ENCODE measurements around the gene GRIFIN. TPM values are rescaled to one million over a fixed set of nuclear protein-coding genes. Genes with fewer than 3 reads are reported as not detected.
A peak's percentile ranks its signal among the peaks of the same experiment; 100 is the strongest.
"Not testable (repeated sequence)": the region's sequence is repeated elsewhere in the genome, so short reads cannot be mapped to it uniquely, and the experiment has no call there.

GRIFIN gene
- total RNA-seq, 2 donors from 2014 or later: not detected

DNA sequence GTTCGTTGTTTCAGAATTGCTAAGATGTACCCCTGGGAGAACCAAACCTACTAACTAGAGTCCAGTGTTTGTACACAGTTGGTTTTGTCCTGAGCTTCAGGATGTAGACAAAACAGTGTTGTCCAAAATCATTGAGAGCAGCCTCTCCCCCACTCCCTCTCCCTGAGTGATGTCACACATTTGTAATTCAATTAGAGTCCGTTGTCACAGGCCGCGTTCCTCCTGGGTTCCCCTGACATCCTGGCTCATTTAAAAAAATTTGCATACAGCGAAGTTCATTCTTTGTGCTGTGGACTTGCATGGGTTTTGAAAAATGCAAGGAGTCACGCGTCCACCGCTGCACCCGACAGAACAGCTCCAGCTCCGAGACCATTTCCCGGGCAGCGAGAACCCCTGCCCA lies 10.3 kb downstream of the GRIFIN start:
- H3K4me1 Mint-ChIP-seq (ENCODE audit: low read depth): peaks cover 6% of the 10 kb centered on the region
- H3K4me3 Mint-ChIP-seq: no peak overlapping the region
- H3K36me3 Mint-ChIP-seq (ENCODE audit: insufficient read depth in 2 of 2): no peaks in the 10 kb centered on the region
- no peak overlapping the region for H3K27ac Mint-ChIP-seq
- H3K27me3 Mint-ChIP-seq (ENCODE audit: low read depth): peaks cover 21% of the 10 kb centered on the region
- no peaks in the 10 kb centered on the region for H3K9me3 Mint-ChIP-seq
- no peak for DNase-seq
- ATAC-seq (replicated peaks in 1 of 2): no peak

DNA sequence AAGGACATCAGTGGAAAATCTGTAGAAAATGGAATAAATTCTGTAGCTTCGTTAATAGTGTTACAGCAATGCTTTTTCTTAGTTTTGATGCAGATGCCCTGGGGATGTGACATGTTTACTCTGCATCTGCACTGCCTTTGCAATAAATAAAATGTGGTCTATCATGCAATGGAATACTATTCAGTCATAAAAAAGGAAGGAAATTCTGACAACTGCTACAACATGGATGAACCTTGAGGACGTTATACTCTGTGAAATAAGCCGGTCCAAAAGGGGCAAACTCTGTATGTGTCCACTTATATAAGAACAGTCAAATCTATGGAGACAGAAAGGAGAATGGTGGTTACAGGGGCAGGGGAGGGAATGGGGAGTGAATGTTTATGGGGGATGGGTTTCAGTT lies 13.5 kb downstream of the GRIFIN start:
- H3K27me3 Mint-ChIP-seq (ENCODE audit: low read depth): no peaks in the 10 kb centered on the region
- H3K36me3 Mint-ChIP-seq (ENCODE audit: insufficient read depth in 2 of 2): no peaks in the 10 kb centered on the region
- ATAC-seq (replicated peaks in 1 of 2): no peak
- H3K4me3 Mint-ChIP-seq: no peak overlapping the region
- peaks cover 5% of the 10 kb centered on the region for H3K4me1 Mint-ChIP-seq (ENCODE audit: low read depth)
- no peaks in the 10 kb centered on the region for H3K9me3 Mint-ChIP-seq
- H3K27ac Mint-ChIP-seq: no peak overlapping the region
- no peak for DNase-seq

DNA sequence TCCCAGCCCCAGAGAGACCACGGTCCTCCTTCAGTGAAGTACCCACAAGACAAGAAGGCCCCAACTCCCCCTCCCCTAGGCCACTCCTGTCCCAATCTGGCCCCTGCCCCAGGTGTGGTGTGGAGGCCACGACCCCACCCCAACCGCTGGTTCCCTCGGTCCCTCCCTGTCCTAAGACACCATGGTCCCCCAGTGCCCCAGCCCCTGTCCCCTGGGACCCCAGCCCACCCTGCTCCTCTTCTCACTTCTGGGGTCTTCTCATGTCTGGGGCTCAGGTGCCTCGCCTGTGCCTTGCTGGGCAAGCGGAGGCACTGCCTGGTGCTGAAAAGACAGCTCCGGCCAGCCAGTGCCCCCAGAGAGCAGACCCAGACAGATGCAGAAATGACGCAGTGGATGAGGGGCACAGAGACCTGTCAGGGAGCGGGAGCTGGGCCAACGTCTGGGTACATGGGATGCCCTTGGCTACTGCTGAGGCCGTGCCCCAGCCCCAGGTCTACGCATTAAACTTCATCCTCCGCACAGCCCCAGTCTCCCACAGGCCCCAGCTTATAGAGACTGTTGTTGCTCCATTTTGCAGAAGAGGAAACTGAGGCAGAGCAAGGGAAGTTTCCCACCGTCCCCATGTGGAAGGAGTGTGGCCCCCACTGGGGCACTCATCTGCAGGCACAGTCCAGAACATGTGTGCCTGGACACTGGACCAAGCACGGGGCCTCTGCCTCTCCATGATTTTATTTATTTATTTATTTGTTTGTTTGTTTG lies 14.8 kb downstream of the GRIFIN start:
- peaks cover 7% of the 10 kb centered on the region for H3K4me1 Mint-ChIP-seq (ENCODE audit: low read depth)
- H3K36me3 Mint-ChIP-seq (ENCODE audit: insufficient read depth in 2 of 2): no peaks in the 10 kb centered on the region
- no peak for DNase-seq
- H3K27me3 Mint-ChIP-seq (ENCODE audit: low read depth): no peaks in the 10 kb centered on the region
- no peak for ATAC-seq (replicated peaks in 1 of 2)
- no peak overlapping the region for H3K27ac Mint-ChIP-seq
- H3K4me3 Mint-ChIP-seq: no peak overlapping the region
- no peaks in the 10 kb centered on the region for H3K9me3 Mint-ChIP-seq

DNA sequence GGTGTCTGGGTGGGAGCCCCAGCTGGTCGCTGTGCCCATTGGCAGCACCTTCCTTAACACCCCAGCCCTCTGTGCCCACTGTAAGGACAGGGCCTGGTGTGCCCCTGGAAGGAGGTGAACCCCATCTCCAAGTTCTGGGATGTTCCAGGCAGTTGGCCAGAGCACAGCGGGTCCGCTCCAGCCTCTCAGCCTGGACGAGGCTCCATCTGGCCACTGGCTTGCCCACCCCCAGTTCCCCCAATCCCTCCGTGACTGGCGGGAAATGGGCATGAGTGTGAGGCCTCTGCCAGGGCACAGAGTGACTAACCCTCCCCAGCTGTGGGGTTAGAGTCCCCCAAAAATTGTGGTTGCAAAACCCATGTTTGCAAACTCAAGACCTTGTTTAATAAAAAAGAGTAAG lies 15.6 kb downstream of the GRIFIN start:
- DNase-seq: no peak
- Mint-ChIP-seq H3K4me1 (ENCODE audit: low read depth) (peaks cover 7% of the 10 kb centered on the region), H3K27ac (no peak overlapping the region), H3K4me3 (no peak overlapping the region), H3K27me3 (ENCODE audit: low read depth) (no peaks in the 10 kb centered on the region), H3K36me3 (ENCODE audit: insufficient read depth in 2 of 2) (no peaks in the 10 kb centered on the region), H3K9me3 (no peaks in the 10 kb centered on the region)
- no peak for ATAC-seq (replicated peaks in 1 of 2)

DNA sequence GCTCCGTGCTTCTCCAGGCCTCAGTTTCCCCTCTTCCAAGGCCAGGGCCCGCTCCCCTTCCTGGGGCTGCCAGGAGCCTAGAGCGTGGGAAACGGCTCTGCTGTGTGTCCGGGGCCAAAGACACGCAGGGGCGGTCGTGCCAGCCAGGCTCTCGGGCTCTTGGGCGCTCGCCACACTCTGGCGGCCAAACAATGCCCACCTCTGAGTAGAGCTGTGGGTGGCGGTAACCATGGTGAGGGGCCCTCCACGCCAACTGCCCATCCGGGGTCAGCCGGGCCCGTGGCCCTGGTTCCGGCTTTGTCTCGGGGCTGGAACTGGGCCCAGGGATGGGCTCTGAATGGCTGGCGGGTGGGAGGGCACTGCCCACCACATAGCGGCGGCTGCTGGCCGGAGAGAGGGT lies 16.0 kb downstream of the GRIFIN start:
- H3K9me3 Mint-ChIP-seq: no peaks in the 10 kb centered on the region
- ATAC-seq (replicated peaks in 1 of 2): no peak
- no peak for DNase-seq
- H3K36me3 Mint-ChIP-seq (ENCODE audit: insufficient read depth in 2 of 2): no peaks in the 10 kb centered on the region
- H3K4me3 Mint-ChIP-seq: no peak overlapping the region
- H3K27ac Mint-ChIP-seq: no peak overlapping the region
- H3K4me1 Mint-ChIP-seq (ENCODE audit: low read depth): peaks cover 7% of the 10 kb centered on the region
- no peaks in the 10 kb centered on the region for H3K27me3 Mint-ChIP-seq (ENCODE audit: low read depth)

DNA sequence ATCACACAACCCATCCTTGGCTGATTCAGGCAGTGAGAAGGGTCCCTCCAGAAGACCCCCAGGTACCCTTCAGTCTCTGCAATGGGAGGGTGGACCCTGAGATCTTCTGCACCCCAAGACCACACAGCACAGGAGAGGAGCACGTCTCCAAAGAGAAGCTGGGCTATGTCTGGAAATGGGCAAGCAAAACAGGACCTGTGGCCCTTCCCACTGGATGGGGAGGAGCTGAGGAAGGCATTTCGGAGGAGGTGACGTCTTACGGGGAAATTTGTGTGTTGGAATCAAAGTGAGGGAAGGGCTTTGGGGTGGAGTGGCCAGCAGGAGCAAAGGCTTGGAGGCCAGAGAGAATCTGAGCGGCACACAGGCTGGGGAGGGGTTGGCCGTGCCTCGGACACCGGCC lies 16.5 kb downstream of the GRIFIN start:
- Mint-ChIP-seq H3K4me3 (no peak overlapping the region), H3K27ac (no peak overlapping the region), H3K36me3 (ENCODE audit: insufficient read depth in 2 of 2) (no peaks in the 10 kb centered on the region), H3K27me3 (ENCODE audit: low read depth) (no peaks in the 10 kb centered on the region), H3K9me3 (no peaks in the 10 kb centered on the region), H3K4me1 (ENCODE audit: low read depth) (peaks cover 7% of the 10 kb centered on the region)
- DNase-seq (no peak), ATAC-seq (replicated peaks in 1 of 2) (no peak)

DNA sequence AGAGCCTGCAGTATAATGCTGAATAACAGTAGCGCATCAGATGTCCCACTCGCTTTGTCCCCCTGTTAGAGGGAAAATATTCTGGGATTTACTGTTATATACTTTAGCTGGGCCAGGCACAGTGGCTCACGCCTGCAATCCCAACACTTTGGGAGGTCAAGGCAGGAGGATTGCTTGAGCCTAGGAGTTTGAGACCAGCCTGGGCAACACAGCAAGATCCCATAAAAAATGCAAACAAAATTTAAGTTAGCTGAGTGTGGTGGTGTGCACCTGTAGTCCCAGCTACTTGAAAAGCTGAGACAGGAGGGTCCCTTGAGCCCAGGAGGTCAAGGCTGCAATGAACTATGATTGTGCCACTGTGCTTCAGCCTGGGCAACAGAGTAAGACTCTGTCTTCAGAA lies 22.3 kb downstream of the GRIFIN start:
- H3K27me3 Mint-ChIP-seq (ENCODE audit: low read depth); ATAC-seq (replicated peaks in 1 of 2); H3K27ac Mint-ChIP-seq; H3K36me3 Mint-ChIP-seq (ENCODE audit: insufficient read depth in 2 of 2); H3K4me3 Mint-ChIP-seq; H3K9me3 Mint-ChIP-seq; DNase-seq: not testable (repeated sequence)
- H3K4me1 Mint-ChIP-seq (ENCODE audit: low read depth): peaks cover 17% of the 10 kb centered on the region

DNA sequence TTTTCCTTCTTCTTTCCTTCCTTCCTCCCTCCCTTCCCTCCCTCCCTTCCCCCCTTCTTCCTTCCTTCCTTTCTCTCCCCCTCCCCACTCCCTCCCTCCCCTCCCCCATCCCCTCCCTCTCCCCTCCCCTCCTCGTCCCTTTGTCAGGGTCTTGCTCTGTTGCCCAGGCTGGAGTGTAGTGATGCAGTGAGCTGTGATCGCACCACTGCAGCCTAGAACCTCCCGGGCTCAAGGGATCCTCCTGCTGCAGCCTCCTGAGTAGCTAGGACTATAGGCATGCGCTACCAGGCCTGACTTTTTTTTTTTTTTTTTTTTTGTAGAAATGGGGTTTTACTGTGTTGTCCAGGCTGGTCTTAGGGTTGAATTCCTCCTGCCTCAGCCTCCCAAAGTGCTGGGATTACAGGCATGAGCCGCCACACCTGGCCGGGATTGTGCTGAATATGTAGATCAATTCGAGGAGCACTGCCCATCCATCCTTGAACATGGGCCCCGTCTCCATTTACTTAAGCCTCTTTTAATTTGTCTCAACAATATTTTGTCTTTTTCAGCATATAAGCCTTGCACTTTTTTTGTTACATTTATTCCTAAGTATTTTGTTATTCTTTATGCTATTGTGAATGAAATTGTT lies 23.4 kb downstream of the GRIFIN start:
- Mint-ChIP-seq H3K4me1 (ENCODE audit: low read depth) (peaks cover 12% of the 10 kb centered on the region), H3K4me3 (peak overlapping the region in 1 of 2 donors; percentile 53), H3K27ac (no peak overlapping the region), H3K36me3 (ENCODE audit: insufficient read depth in 2 of 2) (no peaks in the 10 kb centered on the region), H3K9me3 (no peaks in the 10 kb centered on the region), H3K27me3 (ENCODE audit: low read depth) (no peaks in the 10 kb centered on the region)
- no peak for ATAC-seq (replicated peaks in 1 of 2)
- DNase-seq: no peak

DNA sequence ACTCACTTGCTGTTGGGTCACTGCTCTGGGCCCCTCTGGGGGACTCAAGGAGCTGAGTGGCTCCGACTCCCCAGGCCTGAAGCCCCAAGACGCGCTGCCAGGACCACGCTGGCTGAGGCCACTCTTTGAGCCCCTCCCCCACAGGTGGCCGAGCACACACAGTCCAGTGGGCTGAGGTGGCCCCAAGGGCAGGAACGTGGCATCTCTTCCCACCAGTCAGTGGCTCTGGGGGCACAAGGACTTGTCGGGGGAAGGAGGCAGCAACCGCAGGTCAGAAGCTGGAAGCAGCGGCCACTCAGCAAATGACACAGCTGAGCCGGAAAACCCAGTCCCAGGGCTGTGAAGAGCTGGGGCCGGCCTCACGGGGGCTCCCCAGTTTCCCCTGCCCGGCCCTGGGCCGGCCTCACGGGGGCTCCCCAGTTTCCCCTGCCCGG lies 24.1 kb downstream of the GRIFIN start:
- no peaks in the 10 kb centered on the region for H3K36me3 Mint-ChIP-seq (ENCODE audit: insufficient read depth in 2 of 2)
- DNase-seq (peak; percentile 20 to 28), ATAC-seq (replicated peaks in 1 of 2) (peak; percentile 40 to 44)
- no peak overlapping the region for H3K27ac Mint-ChIP-seq
- H3K4me1 Mint-ChIP-seq (ENCODE audit: low read depth): peaks cover 9% of the 10 kb centered on the region
- H3K4me3 Mint-ChIP-seq: peak overlapping the region; percentile 73 to 79
- no peaks in the 10 kb centered on the region for H3K9me3 Mint-ChIP-seq
- H3K27me3 Mint-ChIP-seq (ENCODE audit: low read depth): no peaks in the 10 kb centered on the region

DNA sequence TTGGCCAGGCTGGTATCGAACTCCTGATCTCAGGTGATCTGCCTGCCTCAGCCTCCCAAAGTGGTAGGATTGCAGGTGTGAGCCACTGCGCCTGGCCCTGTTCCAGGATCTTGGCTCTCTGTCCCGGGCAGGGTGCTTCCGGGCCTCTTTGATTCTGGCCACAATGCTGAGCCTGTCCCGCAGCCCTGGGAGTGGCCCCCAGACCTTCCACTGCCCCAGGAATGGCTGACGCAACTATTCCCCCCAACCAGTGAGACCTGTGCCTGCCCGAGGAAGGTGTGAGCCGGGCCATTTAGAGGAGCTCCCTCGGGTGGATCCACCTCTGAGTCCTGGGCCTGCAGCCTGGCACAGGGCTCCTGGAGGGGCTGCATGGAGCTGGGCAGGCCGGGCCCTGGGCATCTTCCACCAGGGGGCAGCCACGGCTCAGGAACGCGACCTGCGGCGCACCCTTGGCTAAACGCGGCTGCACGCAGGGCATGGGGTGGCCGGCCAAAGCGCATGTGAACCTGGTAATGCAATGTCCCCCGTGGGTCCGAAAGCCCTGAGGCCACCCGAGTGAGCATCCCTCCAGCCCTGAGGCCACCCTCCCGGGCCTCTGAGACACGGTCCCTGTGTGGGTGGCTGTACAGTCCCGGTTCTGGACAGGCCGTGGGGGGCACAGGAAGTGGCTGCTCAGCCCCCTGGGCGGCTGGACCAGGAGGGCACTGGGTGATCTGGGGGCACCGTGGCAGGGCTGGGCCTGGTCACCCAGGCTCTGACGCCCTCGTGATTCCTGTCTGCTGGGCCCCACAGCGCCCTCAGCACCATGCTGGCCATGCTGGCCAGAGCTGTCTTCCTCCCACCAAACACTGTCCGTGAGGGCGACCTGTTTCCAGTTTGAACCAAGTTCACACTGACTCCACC lies 24.8 kb downstream of the GRIFIN start:
- H3K27me3 Mint-ChIP-seq (ENCODE audit: low read depth): no peaks in the 10 kb centered on the region
- DNase-seq: peak; percentile 86 to 89
- no peaks in the 10 kb centered on the region for H3K9me3 Mint-ChIP-seq
- no peak overlapping the region for H3K27ac Mint-ChIP-seq
- H3K4me3 Mint-ChIP-seq: peak overlapping the region; percentile 73 to 79
- ATAC-seq (replicated peaks in 1 of 2): peak; percentile 96 to 97
- no peaks in the 10 kb centered on the region for H3K36me3 Mint-ChIP-seq (ENCODE audit: insufficient read depth in 2 of 2)
- H3K4me1 Mint-ChIP-seq (ENCODE audit: low read depth): peaks cover 9% of the 10 kb centered on the region

DNA sequence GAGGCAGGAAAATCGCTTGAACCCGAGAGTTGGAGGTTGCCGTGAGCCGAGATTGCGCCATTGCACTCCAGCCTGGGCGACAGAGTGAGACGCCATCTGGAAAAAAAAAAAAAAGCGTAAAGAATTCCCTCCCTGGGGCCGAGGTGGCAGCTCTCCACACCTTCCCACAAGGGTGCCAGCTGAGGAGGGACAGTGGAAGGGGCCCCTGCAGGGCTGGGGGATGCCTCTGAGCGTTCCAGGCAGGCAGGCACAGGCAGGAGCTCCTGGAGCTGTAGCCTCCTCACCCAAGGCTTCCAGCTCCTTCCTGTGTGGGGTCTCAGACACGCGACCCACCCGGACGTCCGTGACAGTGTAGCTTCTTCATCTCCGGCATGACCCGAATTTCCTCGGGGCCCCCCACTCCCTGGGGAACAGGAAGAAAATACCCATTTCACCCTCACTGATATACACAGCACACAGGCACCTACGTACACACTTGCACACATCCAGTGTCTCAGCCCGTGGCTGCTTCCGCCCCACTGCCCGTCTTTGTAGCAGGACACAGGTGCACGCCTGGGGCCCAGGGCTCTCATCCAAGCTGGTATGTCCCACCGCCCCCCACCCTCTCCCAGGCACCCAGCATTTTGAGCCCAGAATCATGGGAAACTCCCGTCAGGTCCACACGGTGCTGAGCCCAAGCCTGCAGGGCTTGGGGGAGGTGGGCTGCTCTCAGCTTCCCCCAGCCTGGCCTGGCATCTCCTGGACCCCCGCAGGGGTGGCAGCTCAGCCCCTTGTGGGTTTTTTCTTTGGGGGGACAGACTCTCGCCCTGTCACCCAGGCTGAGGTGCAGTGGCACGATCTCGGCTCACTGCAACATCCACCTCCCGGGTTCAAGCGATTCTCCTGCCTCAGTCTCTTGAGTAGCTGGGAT lies 25.7 kb downstream of the GRIFIN start:
- H3K9me3 Mint-ChIP-seq: no peaks in the 10 kb centered on the region
- peaks cover 9% of the 10 kb centered on the region for H3K4me1 Mint-ChIP-seq (ENCODE audit: low read depth)
- no peak for ATAC-seq (replicated peaks in 1 of 2)
- H3K27ac Mint-ChIP-seq: no peak overlapping the region
- H3K4me3 Mint-ChIP-seq: no peak overlapping the region
- no peaks in the 10 kb centered on the region for H3K27me3 Mint-ChIP-seq (ENCODE audit: low read depth)
- no peaks in the 10 kb centered on the region for H3K36me3 Mint-ChIP-seq (ENCODE audit: insufficient read depth in 2 of 2)
- no peak for DNase-seq

DNA sequence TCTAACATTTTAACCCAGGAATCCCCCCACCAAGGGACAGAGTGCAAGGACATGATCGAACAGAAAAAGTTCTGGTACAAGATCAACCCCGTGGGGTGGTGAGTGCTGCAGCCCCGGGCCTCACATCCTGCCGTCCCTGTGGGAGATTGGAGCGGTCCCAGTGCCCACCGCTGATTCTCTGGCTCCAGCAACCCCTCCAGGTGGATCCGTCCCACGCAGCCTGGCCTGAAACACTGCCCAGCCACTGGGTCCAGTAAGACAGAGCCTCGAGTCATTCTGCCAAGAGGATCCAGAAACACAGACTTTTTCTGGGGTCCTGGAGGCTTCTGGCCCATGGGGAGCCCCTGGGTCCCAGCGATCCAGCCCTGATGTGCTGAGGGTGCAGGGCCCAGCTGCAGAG lies 29.5 kb downstream of the GRIFIN start:
- Mint-ChIP-seq H3K27ac (no peak overlapping the region), H3K4me1 (ENCODE audit: low read depth) (peaks cover under 1% of the 10 kb centered on the region), H3K36me3 (ENCODE audit: insufficient read depth in 2 of 2) (no peaks in the 10 kb centered on the region), H3K27me3 (ENCODE audit: low read depth) (no peaks in the 10 kb centered on the region), H3K9me3 (no peaks in the 10 kb centered on the region), H3K4me3 (no peak overlapping the region)
- ATAC-seq (replicated peaks in 1 of 2) (no peak), DNase-seq (no peak)

All from activated T-cell treated with anti-CD3 and anti-CD28 coated beads, Interleukin-2, amount 50 U/mL, for 72 hours (primary cell).